HG02852 (cell line): ENCODE results near the gene TAS2R20.

Experiments used
- ATAC-seq: cut with Tn5 transposase; IDR thresholded peaks from one replicate; pipeline ENCODE4 v1.9.1; 2021; ENCODE audit warnings: mild to moderate bottlenecking, moderate library complexity; ENCODE audit not compliant: unreplicated experiment

The TAS2R20 gene

DNA sequence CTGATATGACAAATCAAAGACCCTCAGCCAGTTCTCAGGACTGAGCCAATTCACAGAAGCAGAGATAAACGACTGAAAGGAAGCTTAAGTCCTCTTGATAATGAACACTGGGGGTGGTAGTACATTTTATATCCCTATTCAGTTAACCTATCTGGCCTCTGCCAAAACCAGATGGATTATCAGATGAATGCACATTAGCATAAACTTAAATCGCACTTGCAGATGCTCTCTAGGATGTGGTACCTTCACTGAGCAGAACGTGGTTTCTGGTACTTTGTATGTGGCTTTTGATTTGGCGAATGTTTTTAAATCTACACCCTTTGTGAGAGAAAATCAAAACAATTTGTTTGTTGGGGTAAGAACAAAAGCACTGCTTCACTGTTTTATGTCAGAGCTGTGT lies 37.9 kb downstream of the TAS2R20 start:
- no peak for ATAC-seq

DNA sequence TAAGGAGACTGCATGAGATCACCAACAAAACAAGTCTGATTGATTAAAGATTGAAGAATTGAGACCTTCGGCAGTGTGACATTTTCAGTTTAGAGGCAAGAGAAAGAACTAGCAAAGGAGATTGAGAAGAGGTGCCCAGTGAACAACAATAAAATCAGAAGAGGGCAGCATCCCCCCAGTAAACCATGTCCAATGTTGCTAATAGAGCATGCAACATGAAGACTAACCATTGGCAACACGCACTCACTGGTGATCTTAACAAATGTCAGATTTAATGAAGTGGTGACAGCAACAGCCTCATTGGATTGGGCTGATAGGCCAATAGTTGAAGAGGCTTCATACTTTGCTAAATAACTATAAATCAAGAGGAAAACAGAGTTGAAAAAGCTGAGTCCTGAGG lies 38.3 kb downstream of the TAS2R20 start:
- ATAC-seq = no peak

DNA sequence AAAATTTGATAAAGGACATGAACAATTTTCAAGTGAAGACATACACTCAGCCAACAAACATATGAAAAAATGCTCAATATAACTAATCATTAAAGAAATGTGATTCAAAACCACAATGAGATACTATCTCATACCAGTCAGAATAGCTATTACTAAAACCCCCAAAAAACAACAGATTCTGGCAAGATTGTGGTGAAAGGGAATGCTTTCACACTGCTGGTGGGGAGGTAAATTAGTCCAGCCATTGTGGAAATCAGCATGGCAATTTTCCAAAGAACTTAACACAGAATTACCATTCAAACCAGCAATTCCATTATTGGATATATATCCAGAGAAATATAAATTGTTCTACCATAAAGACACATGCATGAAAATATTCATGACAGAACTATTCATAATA lies 40.4 kb downstream of the TAS2R20 start:
- ATAC-seq = no peak

DNA sequence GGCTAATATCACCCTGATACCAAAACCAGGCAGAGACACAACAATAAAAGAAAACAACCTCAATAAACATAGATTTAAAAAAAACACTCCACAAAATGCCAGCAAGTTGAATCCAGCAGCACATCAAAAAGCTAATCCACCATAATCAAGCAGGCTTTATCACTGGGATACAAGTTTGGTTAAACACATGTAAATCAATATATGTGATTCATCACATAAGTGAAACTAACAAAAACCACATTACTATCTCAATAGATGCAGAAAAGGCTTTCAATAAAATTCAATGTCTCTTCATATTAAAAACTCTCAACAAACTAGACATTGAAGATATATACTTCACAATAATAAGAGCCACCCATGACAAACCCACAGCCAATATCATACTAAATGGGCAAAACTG lies 42.0 kb downstream of the TAS2R20 start:
- no peak for ATAC-seq

DNA sequence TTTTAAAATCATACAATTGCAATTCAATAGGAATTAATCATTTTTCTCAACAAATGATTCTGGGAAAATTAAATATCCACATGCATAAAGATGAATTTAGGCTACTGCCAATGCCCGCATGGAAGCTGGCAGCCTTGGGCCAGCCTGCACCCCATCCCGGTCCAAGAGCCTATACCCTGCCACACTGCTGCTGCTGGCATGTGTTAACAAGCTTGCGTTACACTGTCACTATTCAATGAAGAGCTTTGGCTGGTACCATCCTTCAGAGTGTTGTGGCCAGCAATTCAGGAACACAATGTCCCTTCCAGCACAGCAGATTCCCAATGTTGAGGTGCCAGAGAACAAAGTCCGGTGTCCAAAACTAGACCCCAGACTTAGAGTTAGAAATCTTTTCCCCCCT lies 45.5 kb downstream of the TAS2R20 start:
- no peak for ATAC-seq
